Kidney capillary endothelial cell (primary cell): ENCODE results near the gene EHF.
"Not testable (repeated sequence)": the region's sequence is repeated elsewhere in the genome, so short reads cannot be mapped to it uniquely, and the experiment has no call there.

Experiments used
- DNase-seq: peaks from one replicate; pipeline ENCODE4 v3.0.0-alpha.2; 2018; ENCODE audit warnings: low spot score

Gene EHF

DNA sequence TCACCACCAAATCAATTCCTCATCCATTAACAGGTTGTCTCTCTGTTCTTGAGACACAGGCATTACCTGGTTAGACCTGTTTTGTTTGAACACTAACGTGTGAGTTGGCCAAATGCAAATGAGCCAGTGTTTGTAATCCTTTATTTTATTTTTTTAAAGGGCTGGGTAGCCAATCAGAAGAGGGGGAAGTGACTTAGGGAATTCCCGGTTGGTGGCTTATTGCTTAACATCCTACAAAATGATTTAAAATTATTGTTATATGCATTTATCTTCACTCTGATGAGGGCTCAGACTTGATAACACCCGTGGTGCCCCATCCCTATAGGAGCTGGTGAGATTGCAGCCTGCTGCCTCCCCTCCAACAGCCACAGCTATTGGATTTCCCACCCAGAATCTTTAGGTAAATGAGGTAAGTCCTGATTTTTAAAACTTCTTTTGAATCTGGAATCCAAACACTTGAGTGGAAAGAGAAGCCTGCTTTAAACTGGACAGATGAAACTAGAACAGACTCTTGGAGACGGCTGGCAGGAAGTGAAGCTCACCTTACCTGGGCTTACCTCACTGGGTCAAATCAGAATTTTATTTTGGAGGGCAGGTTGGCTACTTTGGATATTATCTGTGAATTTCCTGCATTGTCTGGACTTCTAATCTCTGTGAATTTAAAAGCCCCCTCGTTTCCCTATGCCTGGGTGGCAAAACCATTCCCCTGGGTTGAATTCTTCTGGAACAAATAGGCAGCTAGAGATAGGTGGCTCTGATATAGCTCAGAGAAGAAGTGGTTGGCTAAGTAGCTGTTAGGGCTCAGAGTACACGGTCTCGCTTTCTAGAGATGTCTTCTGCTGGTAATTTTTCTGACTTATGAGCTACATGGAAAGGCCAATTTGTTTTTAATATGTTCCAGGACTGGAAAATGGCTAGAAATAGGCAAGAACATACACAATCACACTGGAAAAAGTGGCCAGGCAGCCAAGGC, at the start of gene EHF:
Gene EHF (plus strand): TSS at position 274 of the 973 bp plus-strand sequence. CDS start 21,538 bp downstream, outside the sequence.
- DNase-seq = no peak

GRCh38 chr11:34573537-34573936, 47.4 kb upstream of the EHF start:
- DNase-seq = no peak

DNA sequence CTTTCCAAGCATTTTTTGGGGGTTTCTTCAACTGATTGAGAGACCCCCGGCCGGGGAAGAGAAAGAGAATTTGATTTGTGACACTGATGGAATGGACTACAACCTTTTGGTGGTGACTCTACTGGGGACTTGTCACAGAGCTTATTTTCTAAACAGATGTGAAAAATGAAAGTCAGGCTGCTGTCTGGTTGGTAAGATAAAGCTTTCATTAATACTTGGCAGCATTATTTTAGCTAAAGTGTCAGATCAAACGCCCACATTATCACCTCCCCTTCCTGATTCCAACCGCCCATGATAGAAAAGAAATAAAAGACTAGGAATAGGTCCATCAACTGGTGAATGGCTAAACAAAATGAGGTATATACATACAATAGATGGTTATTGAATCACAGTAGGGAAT, 45.6 kb upstream of the EHF start:
- no peak for DNase-seq

- no peak for DNase-seq
Measured at GRCh38 chr11:34575671-34576070, 45.2 kb upstream of the EHF start.

DNA sequence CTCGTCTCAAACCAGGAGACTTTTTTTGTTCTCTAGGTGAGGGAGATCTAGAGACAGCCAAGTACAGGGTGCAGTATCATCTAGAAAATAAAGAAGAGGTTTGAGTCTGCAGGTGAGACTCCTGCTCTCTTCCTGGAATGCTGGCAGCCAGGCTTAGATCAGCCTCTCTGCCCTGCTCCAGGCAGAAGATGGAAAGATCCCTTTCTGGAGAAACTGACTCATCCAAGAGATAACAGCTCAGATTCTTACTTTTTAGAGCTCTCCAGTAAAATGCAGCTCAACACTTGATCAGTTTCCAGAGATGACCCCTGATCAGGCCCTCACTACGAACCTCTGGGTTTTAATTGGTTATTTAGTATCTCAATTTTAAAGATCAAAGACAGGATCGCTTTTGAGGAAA, 44.6 kb upstream of the EHF start:
- DNase-seq = no peak

- no peak for DNase-seq
Measured at GRCh38 chr11:34583818-34584217, 37.1 kb upstream of the EHF start.

DNA sequence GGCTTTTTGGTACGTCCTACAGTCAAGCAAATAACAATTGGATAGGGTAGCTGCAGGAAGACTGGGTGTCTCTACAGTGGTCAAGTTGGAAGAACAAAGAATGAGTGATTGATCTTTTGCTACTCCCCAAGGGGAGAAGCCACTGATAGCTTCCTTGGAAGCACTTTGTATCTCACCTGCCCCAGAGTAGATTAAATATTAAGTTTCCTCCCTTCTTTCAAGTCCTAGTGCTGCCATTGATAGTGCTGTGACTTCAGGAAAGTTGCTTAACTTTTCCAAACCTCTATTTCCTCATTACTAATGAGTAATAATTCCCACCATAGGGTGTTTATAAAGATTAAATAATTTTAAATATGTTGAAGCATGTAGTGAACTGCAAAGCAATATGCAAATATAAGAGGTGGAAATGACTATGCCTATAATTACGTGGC, 35.6 kb upstream of the EHF start:
- no peak for DNase-seq

GRCh38 chr11:34585735-34586487, 35.0 kb upstream of the EHF start:
- peak; percentile 63 for DNase-seq

DNA sequence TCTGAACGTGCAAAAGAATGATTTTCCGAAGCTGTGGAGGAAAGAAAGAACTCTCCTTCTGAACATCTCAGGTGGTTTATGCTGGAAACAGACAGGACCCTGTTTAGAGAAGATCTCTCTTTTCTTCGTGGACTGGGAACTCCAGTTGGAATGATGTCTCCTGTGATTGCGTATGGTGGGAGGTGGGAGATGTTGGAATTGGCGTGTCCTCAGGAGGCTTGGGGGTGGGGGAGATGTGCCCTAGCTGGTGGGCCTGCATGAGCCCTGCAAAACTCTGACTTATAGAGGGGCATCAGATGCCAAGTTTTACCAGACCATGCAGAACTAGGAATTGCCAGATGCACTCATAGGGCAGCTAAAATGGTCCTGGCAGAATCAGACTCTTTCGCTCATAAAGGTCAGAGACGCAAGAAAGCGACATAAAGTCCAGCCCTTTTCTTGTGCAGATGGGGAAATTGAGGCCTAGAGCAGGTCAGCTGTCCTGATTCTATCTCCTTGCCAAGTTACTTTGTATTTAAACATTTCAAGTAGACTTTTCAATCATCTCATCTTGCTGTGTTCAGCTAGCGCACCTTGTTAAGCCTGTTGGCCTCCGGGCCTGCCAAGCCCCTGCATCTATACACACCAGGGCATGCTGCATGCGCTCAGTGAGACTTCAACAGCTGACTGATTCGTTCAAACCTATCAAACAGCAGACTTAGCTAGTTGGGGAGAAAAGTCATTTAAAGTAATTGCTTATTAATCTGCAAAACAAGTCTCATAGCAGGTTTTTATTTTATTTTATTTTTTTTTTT, 34.2 kb upstream of the EHF start:
- no peak for DNase-seq

- no peak for DNase-seq
Measured at GRCh38 chr11:34587282-34587677, 33.6 kb upstream of the EHF start.

- DNase-seq = no peak
Measured at GRCh38 chr11:34588023-34588422, 32.9 kb upstream of the EHF start.

GRCh38 chr11:34588701-34589100, 32.2 kb upstream of the EHF start:
- no peak for DNase-seq

- DNase-seq = not testable (repeated sequence)
Measured at GRCh38 chr11:34589177-34589576, 31.7 kb upstream of the EHF start.

GRCh38 chr11:34593085-34593484, 27.8 kb upstream of the EHF start:
- no peak for DNase-seq

GRCh38 chr11:34594603-34595002, 26.3 kb upstream of the EHF start:
- no peak for DNase-seq

GRCh38 chr11:34595391-34595790, 25.5 kb upstream of the EHF start:
- DNase-seq = no peak

GRCh38 chr11:34595960-34596644, 24.8 kb upstream of the EHF start:
- no peak for DNase-seq

DNA sequence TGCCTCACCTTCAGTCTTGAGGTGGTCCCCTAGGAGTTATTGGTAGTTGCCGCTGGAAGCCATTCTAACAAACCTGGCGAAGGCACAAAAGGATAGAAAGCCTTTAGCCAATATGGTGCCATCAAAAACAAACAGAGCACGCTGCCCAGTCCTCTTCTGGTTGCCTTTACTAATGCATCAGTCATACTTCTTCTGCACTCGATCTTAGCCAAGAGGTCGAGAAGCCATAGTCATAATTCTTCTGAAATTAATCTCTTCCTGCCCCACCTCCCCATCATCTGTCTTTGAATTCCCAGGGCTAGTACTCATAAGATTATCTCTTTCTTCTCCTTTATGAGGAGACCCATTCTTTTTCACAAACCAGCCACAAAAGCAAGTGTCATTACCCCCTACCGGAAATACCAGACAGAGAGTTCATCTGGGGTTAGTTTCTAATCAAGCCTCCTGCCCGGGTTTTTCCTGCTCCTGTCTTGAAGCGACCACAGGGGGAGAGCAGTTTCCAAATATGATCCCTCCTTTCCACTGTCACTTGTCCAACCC, 21.4 kb upstream of the EHF start:
- peak; percentile 86 for DNase-seq

DNA sequence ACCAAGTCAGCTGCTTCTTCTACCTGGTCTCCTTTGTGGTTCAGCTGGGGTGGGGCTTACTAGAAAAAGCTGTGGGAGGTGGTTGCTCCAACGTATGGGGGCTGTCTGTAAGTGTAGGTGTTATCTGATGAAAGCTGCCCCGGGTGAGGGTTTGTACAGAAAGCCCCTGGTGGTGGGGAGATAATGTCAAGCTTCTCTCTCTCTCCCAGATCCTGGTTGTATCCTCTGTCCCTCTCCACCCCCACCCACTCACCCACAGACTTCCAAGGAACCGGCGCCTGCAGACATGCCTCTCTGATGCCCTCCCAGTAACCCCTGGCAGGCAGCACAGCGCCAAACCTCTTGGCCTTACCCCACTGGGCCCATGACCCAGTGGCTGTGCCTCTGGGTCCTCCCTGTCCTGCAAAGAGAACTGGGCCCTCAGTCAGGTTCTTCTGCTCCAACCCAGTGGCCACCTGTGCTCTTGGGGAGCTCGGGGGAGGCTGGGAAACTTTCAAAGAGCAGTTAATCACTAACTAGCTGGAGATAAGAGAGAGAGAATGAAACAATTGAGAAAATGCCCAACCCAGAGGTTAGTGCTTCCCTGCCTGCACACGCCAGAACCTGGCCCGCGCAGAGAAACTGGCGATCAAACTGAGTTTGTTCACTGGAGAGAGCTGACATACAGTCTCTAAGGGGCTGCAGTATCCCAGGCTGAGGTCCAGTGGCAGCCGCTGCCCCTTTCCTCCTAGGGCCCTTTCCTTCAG, 20.4 kb upstream of the EHF start:
- DNase-seq = no peak

GRCh38 chr11:34601085-34601444, 19.8 kb upstream of the EHF start:
- no peak for DNase-seq

GRCh38 chr11:34601609-34602008, 19.3 kb upstream of the EHF start:
- DNase-seq = no peak
